ENCODE results near the gene SYNGR4.

The SYNGR4 gene

DNA sequence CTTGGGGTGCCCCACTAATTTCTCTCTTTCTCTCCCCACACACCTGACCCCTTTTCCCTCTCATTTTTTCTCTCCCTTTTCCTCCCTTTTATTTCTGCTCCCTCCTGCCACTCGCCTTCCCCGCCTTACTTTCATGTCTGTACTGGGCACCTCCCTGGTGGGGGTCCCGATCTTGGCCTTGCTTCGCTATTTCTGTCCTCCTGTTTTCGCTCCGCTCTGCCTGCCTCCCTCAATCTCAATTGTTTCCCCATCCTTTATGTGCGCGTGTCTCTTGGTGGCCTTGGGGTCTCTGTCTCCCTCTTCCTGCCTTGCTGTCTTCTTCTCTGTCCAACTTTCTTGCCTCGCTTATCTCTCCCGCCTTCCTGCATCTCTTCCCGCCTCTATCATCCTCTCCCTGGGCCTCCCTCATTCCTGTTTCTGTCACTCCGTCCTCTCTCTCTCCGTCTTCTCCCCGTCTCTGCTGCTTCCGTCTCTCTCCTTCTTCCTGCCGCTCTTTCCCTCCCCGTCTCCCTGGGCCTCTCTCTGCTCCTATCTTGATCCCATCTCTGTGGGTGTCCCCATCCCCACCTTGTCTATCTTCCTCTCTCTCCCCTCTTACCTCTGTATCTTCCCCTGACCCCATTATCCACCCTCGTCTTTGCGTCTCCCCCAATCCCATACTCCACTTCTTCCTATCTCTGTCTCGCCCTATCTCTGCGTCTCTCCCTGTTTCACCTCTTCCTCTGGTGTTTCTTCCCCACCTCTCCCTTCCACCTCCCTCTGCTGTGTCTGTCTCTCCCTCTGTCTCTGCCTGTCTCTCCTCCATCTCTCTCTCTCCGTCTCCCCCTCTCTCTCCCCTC is 33.3 kb downstream of the SYNGR4 start:
- DNase-seq, result no peak

DNA sequence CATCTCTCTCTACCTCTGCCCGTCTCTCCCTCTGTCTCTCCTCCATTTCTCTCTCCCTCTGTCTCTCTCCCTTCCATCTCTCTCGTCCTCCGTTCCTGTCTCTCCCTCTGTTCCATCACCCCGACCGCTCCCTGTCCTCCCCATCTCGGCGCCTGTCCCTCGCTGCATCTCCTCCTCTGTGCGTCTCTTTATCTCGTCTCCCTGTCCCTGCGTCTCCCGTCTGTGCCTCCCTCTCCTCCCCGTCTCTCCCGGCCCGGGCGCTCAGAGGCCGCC is 33.9 kb downstream of the SYNGR4 start:
- DNase-seq, result no peak

DNA sequence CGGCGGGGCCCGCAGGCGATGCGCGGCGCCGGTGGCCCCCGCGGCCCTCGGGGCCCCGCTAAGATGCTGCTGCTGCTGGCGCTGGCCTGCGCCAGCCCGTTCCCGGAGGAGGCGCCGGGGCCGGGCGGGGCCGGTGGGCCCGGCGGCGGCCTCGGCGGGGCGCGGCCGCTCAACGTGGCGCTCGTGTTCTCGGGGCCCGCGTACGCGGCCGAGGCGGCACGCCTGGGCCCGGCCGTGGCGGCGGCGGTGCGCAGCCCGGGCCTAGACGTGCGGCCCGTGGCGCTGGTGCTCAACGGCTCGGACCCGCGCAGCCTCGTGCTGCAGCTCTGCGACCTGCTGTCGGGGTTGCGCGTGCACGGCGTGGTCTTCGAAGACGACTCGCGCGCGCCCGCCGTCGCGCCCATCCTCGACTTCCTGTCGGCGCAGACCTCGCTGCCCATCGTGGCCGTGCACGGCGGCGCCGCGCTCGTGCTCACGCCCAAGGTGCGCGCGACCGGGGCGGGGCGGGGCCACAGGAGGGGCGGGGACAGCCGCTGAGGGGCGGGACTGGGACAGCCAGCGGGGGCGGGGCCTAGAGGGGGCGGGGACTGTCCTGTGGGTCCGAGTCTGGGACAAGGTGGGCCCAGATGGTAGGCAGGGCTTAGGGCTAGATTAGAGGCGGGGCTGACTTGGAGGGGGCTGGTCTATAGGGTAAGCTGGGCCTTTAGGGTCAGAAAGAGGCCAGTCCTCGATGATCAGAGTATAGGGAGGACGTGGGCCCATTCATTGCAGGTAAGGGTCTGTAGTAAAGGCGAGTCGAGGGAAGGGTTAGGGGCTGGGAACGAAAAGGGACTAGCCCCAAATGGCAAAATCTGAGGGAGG is 34.4 kb downstream of the SYNGR4 start:
- DNase-seq, result no peak

- DNase-seq, result peak; percentile 71
Measured at GRCh38 chr19:48400018-48400742, 36.0 kb downstream of the SYNGR4 start.

DNA sequence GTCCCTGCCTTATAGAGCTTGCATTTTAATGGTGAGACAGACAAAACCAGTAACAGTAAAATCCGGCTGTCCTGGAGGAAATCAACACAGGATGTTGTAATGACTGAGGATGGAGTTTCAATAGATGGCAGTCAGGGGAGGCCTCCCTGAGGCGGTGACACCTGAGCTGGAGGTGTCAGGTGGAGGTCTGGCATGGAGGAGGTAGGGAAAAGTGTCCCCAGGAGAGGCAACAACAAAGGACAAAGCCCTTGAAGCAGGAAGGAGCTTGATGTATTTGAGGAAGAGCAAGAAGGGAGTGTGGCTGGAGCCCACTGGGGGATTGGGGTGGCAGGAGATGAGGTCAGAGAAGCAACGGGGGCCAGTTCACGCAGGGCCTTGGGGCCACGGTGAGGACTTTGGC is 37.1 kb downstream of the SYNGR4 start:
- DNase-seq, result no peak

- DNase-seq, result no peak
Measured at GRCh38 chr19:48403606-48404005, 39.4 kb downstream of the SYNGR4 start.

DNA sequence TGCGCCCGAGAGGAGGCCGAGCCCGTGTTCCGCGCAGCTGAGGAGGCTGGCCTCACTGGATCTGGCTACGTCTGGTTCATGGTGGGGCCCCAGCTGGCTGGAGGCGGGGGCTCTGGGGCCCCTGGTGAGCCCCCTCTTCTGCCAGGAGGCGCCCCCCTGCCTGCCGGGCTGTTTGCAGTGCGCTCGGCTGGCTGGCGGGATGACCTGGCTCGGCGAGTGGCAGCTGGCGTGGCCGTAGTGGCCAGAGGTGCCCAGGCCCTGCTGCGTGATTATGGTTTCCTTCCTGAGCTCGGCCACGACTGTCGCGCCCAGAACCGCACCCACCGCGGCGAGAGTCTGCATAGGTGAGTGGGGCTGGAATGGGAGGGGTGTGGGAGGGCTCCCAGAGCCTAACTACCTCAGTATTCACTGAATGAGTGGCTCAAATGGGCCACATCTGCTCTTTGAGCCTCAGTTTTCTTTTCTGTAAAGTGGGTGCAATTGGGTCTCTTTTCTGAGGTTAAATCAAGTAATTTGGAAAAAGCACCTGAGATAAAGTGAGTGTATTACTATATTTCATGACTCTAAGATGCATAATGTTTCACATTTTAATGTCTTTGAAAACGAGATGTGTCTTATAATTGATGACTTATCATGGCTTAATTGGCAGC is 41.0 kb downstream of the SYNGR4 start:
- DNase-seq, result no peak

DNA sequence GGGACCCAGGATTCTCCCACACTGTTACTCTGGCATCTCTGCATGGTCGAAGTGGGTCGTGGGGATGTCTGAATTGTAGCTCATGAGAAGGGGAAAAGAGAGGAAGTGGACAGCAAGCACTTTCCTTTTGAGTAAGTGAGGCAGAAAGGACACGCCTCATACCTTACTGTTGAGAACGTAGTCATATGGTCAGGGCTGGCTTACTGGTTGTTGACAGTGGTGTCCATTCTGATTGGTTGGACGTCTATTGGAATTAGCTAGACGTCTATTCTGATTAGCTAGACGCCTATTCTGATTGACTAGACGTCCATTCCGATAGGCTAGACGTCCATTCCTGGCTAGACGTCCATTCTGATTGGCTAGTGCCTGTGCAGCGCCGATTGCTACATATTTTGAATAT is 41.7 kb downstream of the SYNGR4 start:
- DNase-seq, result no peak

DNA sequence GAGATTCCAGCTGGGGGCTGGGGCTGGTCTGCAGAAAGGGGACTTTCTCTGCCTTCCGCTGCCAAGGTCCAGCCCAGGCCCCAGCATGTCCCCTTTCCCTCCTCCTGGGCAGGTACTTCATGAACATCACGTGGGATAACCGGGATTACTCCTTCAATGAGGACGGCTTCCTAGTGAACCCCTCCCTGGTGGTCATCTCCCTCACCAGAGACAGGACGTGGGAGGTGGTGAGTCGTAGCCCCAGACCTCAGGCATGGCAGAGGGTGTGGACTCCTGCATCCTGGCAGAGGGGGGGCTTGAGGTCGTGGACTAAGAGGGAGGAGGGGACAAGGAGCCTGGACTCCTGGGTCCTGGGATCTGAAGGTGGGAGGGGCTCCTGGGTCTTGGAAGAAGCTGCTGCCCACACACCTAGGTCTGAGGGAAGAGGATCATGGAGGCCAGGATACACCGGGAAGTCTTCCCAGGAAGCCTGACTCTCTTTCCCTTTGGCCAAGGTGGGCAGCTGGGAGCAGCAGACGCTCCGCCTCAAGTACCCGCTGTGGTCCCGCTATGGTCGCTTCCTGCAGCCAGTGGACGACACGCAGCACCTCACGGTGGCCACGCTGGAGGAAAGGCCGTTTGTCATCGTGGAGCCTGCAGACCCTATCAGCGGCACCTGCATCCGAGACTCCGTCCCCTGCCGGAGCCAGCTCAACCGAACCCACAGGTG is 49.9 kb downstream of the SYNGR4 start:
- DNase-seq, result no peak

GRCh38 chr19:48415395-48415794 is 51.2 kb downstream of the SYNGR4 start:
- no peak for DNase-seq

- no peak for DNase-seq
Measured at GRCh38 chr19:48415806-48416221, 51.6 kb downstream of the SYNGR4 start.

- DNase-seq, result no peak
Measured at GRCh38 chr19:48417421-48417820, 53.3 kb downstream of the SYNGR4 start.

DNA sequence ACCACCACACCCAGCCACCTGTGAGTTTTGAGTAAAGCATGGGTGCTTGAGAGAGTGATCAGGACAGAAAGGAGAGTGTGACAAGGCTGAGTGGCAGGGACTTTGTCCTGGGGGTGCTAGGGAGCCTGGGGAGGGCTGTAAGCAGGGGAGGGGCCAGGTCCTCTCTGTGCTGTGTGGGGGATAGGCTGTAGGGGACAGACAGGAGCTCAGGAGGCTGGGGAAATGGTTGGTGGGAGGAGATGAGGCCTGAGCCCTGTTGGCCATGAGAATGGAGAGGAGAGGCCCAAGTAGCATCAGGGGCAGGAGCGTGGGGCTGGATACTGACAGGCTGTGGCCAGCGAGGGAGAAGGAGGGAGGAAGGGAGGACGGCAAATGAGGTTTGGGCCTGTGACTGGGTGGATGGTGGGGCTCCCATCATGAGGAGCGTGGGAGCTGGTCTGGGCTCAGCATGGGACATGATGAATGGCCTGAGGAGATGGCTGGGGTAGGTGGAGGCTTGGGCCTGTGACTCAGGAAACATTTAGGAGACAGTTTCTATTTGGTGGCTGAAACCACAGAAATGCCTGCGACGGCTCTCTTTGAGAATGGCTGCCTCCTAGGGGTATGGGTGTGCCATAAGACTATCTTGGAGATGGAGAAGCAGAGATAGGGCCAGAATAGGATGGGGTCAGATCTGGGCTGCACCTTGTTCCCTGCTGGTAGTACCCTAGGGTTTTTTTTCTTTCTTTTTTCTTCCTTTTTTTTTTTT is 54.3 kb downstream of the SYNGR4 start:
- no peak for DNase-seq

DNA sequence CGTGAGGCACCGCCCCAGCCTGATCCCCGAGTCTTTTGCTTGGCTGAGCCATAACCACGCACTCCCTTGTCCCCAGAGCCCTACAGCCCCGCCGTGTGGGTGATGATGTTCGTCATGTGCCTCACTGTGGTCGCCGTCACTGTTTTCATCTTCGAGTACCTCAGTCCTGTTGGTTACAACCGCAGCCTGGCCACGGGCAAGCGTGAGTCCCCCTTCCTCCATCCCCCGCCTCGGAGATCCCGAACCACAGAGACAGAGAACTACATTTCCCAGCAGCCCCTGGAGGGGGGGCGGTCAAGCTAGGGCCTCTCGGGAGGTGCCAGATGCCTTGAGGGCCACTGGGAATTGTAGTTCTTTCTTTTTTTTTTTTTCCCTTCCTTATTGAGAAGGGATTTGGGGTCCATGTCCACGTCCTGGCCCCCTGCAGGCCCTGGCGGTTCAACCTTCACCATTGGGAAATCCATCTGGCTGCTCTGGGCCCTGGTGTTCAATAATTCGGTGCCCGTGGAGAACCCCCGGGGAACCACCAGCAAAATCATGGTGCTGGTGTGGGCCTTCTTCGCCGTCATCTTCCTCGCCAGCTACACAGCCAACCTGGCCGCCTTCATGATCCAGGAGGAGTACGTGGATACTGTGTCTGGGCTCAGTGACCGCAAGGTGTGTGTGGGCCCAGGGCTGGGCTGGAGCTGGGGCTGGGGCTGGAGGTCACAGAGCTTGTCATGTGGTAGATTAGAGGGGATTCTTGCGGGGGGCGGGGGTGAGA is 55.2 kb downstream of the SYNGR4 start:
- DNase-seq, result no peak

DNA sequence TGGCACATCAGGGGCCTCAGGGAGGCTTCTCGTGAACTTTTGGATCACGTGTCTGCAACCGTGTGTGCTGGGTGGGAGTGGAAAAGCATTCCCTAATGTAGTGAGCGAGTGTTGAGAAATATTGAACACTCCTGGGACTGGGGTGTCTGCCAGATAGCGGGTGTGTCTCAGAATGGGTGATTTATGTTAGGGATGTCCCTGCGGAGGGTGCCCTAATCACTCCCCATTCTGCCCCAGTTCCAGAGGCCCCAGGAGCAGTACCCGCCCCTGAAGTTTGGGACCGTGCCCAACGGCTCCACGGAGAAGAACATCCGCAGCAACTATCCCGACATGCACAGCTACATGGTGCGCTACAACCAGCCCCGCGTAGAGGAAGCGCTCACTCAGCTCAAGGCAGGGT is 57.4 kb downstream of the SYNGR4 start:
- no peak for DNase-seq

- no peak for DNase-seq
Measured at GRCh38 chr19:48424694-48425219, 60.6 kb downstream of the SYNGR4 start.
